SK-N-SH treated with all-trans-retinoic acid at 6 μM for 48 hours (cell line): Measurements from ENCODE around the gene IGF1R.

Experiments used
- ATAC-seq: fragments of 200-7000 bp; cut with Tn5 transposase; 3 replicates; pipeline ENCODE4 v1.9.1; 2020; ENCODE audit warnings: mild to moderate bottlenecking, moderate library complexity
- ARNTL ChIP-seq: fragments of 450-650 bp; formaldehyde crosslinking; IDR thresholded peaks from 2 replicates; pipeline ENCODE4 v1.5.0; 2020; ENCODE audit warnings: low read depth, mild to moderate bottlenecking, moderate library complexity, borderline replicate concordance
- BACH2 ChIP-seq: fragments of 250-450 bp; sonication (Bioruptor Pico); IDR thresholded peaks from 2 replicates; pipeline ENCODE4 v1.9.0; 2021; ENCODE audit warnings: mild to moderate bottlenecking, borderline replicate concordance
- CREB5 ChIP-seq: fragments of 250-450 bp; sonication (Bioruptor Pico); IDR thresholded peaks from 2 replicates; pipeline ENCODE4 v1.5.1; 2020; ENCODE audit warnings: low read depth, mild to moderate bottlenecking, moderate library complexity
- CSRNP3 ChIP-seq: fragments of 250-450 bp; sonication (Bioruptor Pico); IDR thresholded peaks from 2 replicates; pipeline ENCODE4 v1.5.1; 2021; ENCODE audit warnings: mild to moderate bottlenecking, moderate library complexity
- ESRRG ChIP-seq: fragments of 250-450 bp; sonication (Bioruptor Pico); IDR thresholded peaks from 2 replicates; pipeline ENCODE4 v1.6.1; 2021; ENCODE audit warnings: mild to moderate bottlenecking
- GLIS3 ChIP-seq: fragments of 250-450 bp; sonication (Bioruptor Pico); IDR thresholded peaks from 2 replicates; pipeline ENCODE4 v1.5.0; 2020; ENCODE audit warnings: mild to moderate bottlenecking, moderate library complexity
- ISL1 ChIP-seq: fragments of 250-450 bp; sonication (Bioruptor Pico); IDR thresholded peaks from 2 replicates; pipeline ENCODE4 v2.1.2; 2022; ENCODE audit warnings: mild to moderate bottlenecking, moderate library complexity
- OSR1 ChIP-seq: fragments of 250-450 bp; sonication (Bioruptor Pico); IDR thresholded peaks from 2 replicates; pipeline ENCODE4 v1.8.0; 2022; ENCODE audit warnings: moderate library complexity, mild to moderate bottlenecking, inconsistent platforms
- PATZ1 ChIP-seq: fragments of 250-450 bp; sonication (Bioruptor Pico); IDR thresholded peaks from 2 replicates; pipeline ENCODE4 v1.8.0; 2020; ENCODE audit warnings: mild to moderate bottlenecking, moderate library complexity, borderline replicate concordance
- POU6F1 ChIP-seq: fragments of 250-450 bp; sonication (Bioruptor Pico); IDR thresholded peaks from 2 replicates; pipeline ENCODE4 v1.8.0; 2021; ENCODE audit warnings: low read depth, mild to moderate bottlenecking, moderate library complexity, borderline replicate concordance
- PPARA ChIP-seq: fragments of 250-450 bp; sonication (Bioruptor Pico); IDR thresholded peaks from 2 replicates; pipeline ENCODE4 v1.5.0; 2020; ENCODE audit warnings: mild to moderate bottlenecking, borderline replicate concordance
- RARB ChIP-seq: fragments of 250-450 bp; sonication (Bioruptor Pico); IDR thresholded peaks from 2 replicates; pipeline ENCODE4 v1.8.0; 2021; ENCODE audit warnings: mild to moderate bottlenecking, moderate library complexity
- SNAI2 ChIP-seq: fragments of 250-450 bp; sonication (Bioruptor Pico); IDR thresholded peaks from 2 replicates; pipeline ENCODE4 v1.5.0; 2020; ENCODE audit warnings: mild to moderate bottlenecking, moderate library complexity
- TCF4 ChIP-seq: fragments of 250-450 bp; sonication (Bioruptor Pico); IDR thresholded peaks from 2 replicates; pipeline ENCODE4 v1.8.0; 2021; ENCODE audit warnings: mild to moderate bottlenecking, moderate library complexity, borderline replicate concordance
- TOX ChIP-seq: fragments of 250-450 bp; sonication (Bioruptor Pico); IDR thresholded peaks from 2 replicates; pipeline ENCODE4 v1.8.0; 2021; ENCODE audit warnings: mild to moderate bottlenecking, moderate library complexity, borderline replicate concordance
- ZC3H10 ChIP-seq: fragments of 250-450 bp; sonication (Bioruptor Pico); IDR thresholded peaks from 2 replicates; pipeline ENCODE4 v1.5.1; 2021; ENCODE audit warnings: mild to moderate bottlenecking, moderate library complexity
- ZFP3 ChIP-seq: fragments of 250-450 bp; sonication (Bioruptor Pico); IDR thresholded peaks from 2 replicates; pipeline ENCODE4 v1.5.0; 2020; ENCODE audit warnings: mild to moderate bottlenecking, moderate library complexity
- ZFP30 ChIP-seq: fragments of 450-650 bp; formaldehyde crosslinking; IDR thresholded peaks from 2 replicates; pipeline ENCODE4 v1.5.0; 2022; ENCODE audit warnings: mild to moderate bottlenecking, moderate library complexity
- ZNF565 ChIP-seq: fragments of 450-650 bp; formaldehyde crosslinking; conservative IDR thresholded peaks from 2 replicates; pipeline ENCODE4 v1.5.0; 2020; ENCODE audit warnings: low read depth, mild to moderate bottlenecking, moderate library complexity
- ZNF8 ChIP-seq: fragments of 450-650 bp; formaldehyde crosslinking; IDR thresholded peaks from 2 replicates; pipeline ENCODE4 v1.5.0; 2020; ENCODE audit warnings: mild to moderate bottlenecking, moderate library complexity

The IGF1R gene

GRCh38 chr15:98893401-98893800, 245.1 kb downstream of the IGF1R start:
- ATAC-seq, result no peak
- TF ChIP-seq PPARA (no peak), OSR1 (CRISPR knock-in tag) (no peak), BACH2 (CRISPR knock-in tag) (no peak), TOX (no peak), GLIS3 (CRISPR knock-in tag) (no peak), RARB (CRISPR knock-in tag) (no peak)

- no peak for TF ChIP-seq ZNF8 (CRISPR knock-in tag)
- no peak for ATAC-seq
These were observed 246.0 kb downstream of the IGF1R start for GRCh38 chr15:98894312-98894711.

GRCh38 chr15:98896002-98896721, 247.8 kb downstream of the IGF1R start:
- ATAC-seq, result peak; percentile 52
- no peak for TF ChIP-seq ZNF8 (CRISPR knock-in tag)
- no peak for TF ChIP-seq ZC3H10 (CRISPR knock-in tag)
- TF ChIP-seq ZFP30, result no peak
- no peak for TF ChIP-seq GLIS3 (CRISPR knock-in tag)
- no peak for TF ChIP-seq ZFP3
- no peak for TF ChIP-seq ESRRG (CRISPR knock-in tag)
- TF ChIP-seq CREB5 (CRISPR knock-in tag), result no peak
- no peak for TF ChIP-seq BACH2 (CRISPR knock-in tag)
- no peak for TF ChIP-seq OSR1 (CRISPR knock-in tag)
- TF ChIP-seq PATZ1 (CRISPR knock-in tag), result no peak
- no peak for TF ChIP-seq TCF4 (CRISPR knock-in tag)
- no peak for TF ChIP-seq ARNTL (CRISPR knock-in tag)
- no peak for TF ChIP-seq CSRNP3 (CRISPR knock-in tag)
- TF ChIP-seq RARB (CRISPR knock-in tag), result no peak
- TF ChIP-seq ISL1 (CRISPR knock-in tag), result no peak
- TF ChIP-seq TOX, result no peak
- TF ChIP-seq PPARA, result no peak
- TF ChIP-seq SNAI2, result no peak
- no peak for TF ChIP-seq POU6F1 (CRISPR knock-in tag)

GRCh38 chr15:98896802-98897732, 248.7 kb downstream of the IGF1R start:
- peak; percentile 87 for ATAC-seq
- no peak for TF ChIP-seq ZNF565 (CRISPR knock-in tag)
- no peak for TF ChIP-seq OSR1 (CRISPR knock-in tag)
- TF ChIP-seq ESRRG (CRISPR knock-in tag), result no peak; the same call in 1 of the 2 replicates
- TF ChIP-seq SNAI2, result peak; percentile 95
- TF ChIP-seq POU6F1 (CRISPR knock-in tag), result peak; percentile 92; the same call in 1 of the 2 replicates
- peak; percentile 80; the same call in 1 of the 2 replicates for TF ChIP-seq PATZ1 (CRISPR knock-in tag)
- no peak for TF ChIP-seq PPARA
- no peak for TF ChIP-seq ZNF8 (CRISPR knock-in tag)
- peak; percentile 97 for TF ChIP-seq CREB5 (CRISPR knock-in tag)
- TF ChIP-seq ZFP3, result peak; percentile 92
- no peak for TF ChIP-seq BACH2 (CRISPR knock-in tag)
- TF ChIP-seq TCF4 (CRISPR knock-in tag), result peak; percentile 55; the same call in 1 of the 2 replicates
- peak; percentile 100 for TF ChIP-seq ZC3H10 (CRISPR knock-in tag)
